ENCODE results near the gene PHOSPHO2.

The PHOSPHO2 gene

GRCh38 chr2:169716938-169717690 is 22.8 kb downstream of the PHOSPHO2 start:
- no peak for DNase-seq (ENCODE audit: low read depth)

- no peak for DNase-seq (ENCODE audit: low read depth)
These were observed 23.4 kb downstream of the PHOSPHO2 start for GRCh38 chr2:169717691-169718063.

DNA sequence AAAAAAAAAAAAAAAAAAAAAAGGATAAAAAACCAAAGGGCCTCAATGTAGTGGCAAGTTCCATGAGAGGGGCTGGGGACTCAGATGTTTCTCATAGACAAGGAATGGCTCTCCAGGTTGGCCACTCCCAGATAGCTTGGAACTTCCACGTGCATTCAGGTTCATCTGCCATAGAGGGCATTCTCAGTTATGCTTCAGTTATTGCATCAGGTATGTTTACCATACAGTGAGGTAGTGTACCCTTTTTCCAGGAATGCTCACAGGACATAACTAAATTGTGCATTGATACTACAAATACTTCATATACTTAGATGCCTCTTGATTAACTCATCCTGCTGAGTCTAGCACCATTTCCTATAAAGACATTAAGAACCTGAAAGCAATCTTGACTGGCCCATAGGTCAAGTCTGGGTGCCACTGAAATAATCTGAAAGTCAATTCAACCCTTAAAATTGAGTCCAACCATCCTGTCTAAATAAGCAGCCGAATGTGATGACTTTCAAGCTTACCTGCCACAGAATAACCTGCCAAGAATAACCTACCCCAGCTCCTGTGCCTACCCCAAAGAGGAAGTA is 24.7 kb downstream of the PHOSPHO2 start:
- no peak for DNase-seq (ENCODE audit: low read depth)

GRCh38 chr2:169721016-169721415 is 26.7 kb downstream of the PHOSPHO2 start:
- DNase-seq (ENCODE audit: low read depth): no peak

GRCh38 chr2:169727065-169727464 is 32.8 kb downstream of the PHOSPHO2 start:
- no peak for DNase-seq (ENCODE audit: low read depth)

DNA sequence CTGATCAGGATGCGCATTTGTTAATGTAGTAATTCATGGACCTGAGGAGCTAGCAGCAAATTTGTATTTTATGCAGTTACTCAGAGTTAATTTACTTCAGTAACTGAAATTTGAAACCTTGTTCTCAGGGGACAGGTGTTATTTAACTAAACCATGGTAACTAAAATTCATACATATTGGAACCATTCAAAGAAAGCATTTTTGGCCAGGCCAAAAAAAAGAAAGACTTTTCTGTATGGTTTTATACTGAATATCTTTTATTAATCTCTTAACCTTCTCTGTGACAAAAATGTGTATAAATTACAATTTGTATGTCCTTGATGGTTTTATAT is 35.0 kb downstream of the PHOSPHO2 start:
- no peak for DNase-seq (ENCODE audit: low read depth)

DNA sequence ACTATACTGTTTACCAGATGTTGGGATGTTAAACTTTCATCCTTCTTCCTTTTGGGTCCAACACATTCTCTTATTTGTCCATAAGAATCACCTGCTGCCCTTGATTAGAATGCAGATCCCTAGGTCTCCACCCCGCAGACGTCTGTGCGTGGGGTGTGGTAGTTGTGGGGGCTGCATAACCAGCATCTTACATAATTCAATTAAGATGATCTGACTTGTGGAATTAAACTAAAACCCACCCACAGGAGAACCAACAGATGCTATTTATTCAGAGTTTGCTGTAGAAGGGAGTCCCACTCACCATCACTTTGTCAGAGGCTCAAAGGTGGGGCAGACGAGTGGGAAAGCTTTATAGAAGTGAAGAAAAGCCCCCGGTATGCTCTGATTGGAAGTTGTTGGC is 37.8 kb downstream of the PHOSPHO2 start:
- no peak for DNase-seq (ENCODE audit: low read depth)

DNA sequence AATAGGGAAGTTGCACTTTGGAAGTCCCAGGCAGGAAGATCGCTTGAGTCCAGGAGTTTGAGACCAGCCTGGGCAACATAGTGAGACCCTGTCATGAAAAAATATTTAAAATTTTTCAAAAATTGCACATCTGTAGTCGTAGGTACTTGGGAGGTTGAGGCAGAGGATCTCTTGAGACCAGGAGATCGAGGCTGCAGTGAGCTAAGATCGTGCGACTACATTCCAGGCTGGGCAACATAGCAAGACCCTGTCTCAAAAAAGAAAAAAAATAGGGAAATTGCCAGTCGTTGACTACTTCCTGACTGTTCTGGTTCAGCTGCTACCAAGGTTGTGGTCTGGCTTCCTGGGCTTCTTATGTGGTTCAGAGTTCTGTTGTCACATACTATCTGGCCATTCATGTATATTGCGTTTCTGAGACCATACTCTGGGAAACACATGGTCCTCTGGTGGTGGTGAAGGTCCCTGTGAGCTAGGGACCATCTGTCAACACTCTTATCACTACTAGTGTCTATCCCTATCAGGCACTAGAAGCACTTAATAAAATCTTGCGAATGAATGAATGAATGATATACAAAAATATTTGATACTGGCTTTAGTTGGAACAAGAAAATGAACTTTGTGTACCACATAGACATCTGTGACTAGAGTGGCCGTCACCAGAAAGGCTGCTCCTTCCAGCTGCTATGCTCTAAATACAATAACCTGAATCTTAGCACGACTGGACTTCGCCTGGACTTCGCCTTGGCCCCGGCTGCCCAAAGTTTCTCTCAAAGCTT is 38.5 kb downstream of the PHOSPHO2 start:
- DNase-seq (ENCODE audit: low read depth): no peak

- DNase-seq (ENCODE audit: low read depth): no peak
These were observed 40.0 kb downstream of the PHOSPHO2 start for GRCh38 chr2:169734169-169734847.

DNA sequence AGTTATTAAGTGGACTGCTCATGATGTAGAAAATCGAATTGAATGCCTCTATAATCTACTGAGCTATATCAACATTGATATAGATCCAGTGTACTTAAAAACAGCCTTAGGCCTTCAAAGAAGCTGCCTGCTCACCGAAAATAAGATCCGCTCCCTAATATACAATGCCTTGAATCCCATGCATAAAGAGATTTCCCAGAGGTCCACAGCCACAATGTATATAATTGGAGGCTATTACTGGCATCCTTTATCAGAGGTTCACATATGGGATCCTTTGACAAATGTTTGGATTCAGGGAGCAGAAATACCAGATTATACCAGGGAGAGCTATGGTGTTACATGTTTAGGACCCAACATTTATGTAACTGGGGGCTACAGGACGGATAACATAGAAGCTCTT is 41.4 kb downstream of the PHOSPHO2 start:
- no peak for DNase-seq (ENCODE audit: low read depth)

- no peak for DNase-seq (ENCODE audit: low read depth)
These were observed 42.6 kb downstream of the PHOSPHO2 start for GRCh38 chr2:169736902-169737301.

- DNase-seq (ENCODE audit: low read depth): no peak
These were observed 44.4 kb downstream of the PHOSPHO2 start for GRCh38 chr2:169738566-169739229.

- DNase-seq (ENCODE audit: low read depth): no peak
These were observed 45.1 kb downstream of the PHOSPHO2 start for GRCh38 chr2:169739351-169739750.

- no peak for DNase-seq (ENCODE audit: low read depth)
These were observed 49.3 kb downstream of the PHOSPHO2 start for GRCh38 chr2:169743549-169743948.

GRCh38 chr2:169746240-169746639 is 52.0 kb downstream of the PHOSPHO2 start:
- no peak for DNase-seq (ENCODE audit: low read depth)

GRCh38 chr2:169748319-169748718 is 54.0 kb downstream of the PHOSPHO2 start:
- no peak for DNase-seq (ENCODE audit: low read depth)

Data from fibroblast of gingiva (primary cell).